T47D (cell line): Measurements from ENCODE around the gene TRAPPC12.
A peak's percentile ranks its signal among the peaks of the same experiment; 100 is the strongest.
"Not testable (repeated sequence)": the region's sequence is repeated elsewhere in the genome, so short reads cannot be mapped to it uniquely, and the experiment has no call there.

ENCODE experiments used
- DNase-seq, 2 experiments: peaks; one replicate each; pipeline versions ENCODE4 v3.0.0 to v3.0.0-alpha.2; 2011 to 2012; ENCODE audit warnings: low read depth in 1 of 2, low spot score in 1 of 2
- JUND ChIP-seq: IDR thresholded peaks from 2 replicates; pipeline ENCODE4 v1.6.1; 2012; ENCODE audit warnings: low read depth
- in situ Hi-C: cut with HindIII; loops from 2 replicates; pipeline ENCODE4 v1.10.0; 2016; ENCODE audit warnings: low sequenced_read_pairs, low pct_unique_long_range_greater_than_20kb

TRAPPC12 gene

DNA sequence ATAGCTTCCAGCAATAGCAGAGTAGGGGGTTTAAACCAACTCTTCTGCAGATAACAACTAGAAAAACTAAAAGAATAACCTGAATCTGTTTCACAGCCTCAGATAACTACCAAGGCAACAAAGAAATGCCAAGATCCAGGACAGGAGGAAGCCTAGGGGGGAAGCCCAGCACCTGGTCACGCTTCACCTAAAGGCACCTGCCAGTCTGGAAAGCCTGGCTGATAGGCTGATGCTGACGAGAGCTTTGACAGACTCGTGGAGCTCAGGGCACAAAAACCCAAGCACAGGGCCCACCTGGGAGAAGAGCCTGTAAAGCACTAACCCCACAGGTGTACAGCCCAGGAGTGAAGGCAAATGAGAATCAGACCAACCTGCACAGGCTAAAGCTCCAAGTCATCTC, 24.5 kb upstream of the TRAPPC12 start:
- in situ Hi-C loops: no loop called here
- TF ChIP-seq JUND: no peak
- DNase-seq: no peak

DNA sequence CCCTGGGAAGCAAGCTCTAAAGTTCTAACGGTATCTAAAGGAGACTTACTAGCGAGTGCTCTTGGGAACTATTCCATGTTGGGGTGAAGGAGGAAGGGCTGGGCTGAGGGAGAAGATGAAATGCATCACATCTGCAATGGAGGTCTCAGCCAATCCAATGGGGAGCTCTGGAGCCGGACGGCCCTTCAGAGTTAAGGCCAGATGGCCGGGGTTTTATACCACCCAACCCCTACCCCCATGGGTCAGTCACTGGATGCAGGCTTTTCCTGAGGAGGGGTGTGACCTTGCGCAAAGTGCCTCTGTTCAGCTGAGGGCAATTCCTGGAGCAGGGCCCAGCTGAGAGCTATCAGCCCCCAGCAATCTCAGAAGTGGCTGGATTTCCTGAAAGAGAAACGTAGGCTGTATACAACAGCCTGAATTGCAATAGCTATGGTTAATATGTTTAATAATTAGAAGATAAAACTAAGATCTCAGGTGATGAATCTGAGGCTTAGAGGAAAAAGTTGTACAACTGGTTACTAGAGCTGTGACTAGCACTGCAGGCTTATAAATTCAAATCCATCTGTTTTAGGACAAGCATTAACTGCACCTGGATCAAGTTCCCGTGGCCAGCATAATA, 23.4 kb upstream of the TRAPPC12 start:
- DNase-seq: no peak
- in situ Hi-C loops: no loop called here
- TF ChIP-seq JUND: no peak

DNA sequence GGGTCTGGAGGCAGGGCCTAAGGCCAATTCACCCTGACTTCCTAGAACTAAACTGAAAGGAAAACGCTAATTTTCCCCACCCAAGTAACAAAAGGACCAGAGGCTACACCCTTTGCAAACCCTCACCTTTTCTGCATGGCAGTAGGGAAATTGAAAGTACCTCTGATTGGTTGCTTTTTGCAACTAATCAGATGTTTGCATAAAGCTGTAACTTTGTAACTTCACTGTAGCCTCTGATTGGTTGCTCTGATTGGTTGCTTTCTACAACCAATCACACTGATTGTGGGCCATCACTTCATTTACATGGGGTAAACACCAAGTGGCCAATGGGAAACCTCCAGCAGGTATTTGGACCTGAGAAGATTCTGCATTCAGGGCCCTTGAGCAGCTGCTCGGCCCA, 22.7 kb upstream of the TRAPPC12 start:
- DNase-seq: peak in 1 of 2 experiments; percentile 40
- no peak for TF ChIP-seq JUND
- in situ Hi-C loops: no loop called here

- in situ Hi-C loops: not testable (repeated sequence)
Measured at GRCh38 chr2:3357446-3357845, 22.0 kb upstream of the TRAPPC12 start.

GRCh38 chr2:3357926-3358325, 21.6 kb upstream of the TRAPPC12 start:
- no peak for TF ChIP-seq JUND
- DNase-seq: no peak
- in situ Hi-C loops: no loop called here

More at GRCh38 chr2:3357446-3357845, 22.0 kb upstream of the TRAPPC12 start:
- DNase-seq: not testable (repeated sequence)

DNA sequence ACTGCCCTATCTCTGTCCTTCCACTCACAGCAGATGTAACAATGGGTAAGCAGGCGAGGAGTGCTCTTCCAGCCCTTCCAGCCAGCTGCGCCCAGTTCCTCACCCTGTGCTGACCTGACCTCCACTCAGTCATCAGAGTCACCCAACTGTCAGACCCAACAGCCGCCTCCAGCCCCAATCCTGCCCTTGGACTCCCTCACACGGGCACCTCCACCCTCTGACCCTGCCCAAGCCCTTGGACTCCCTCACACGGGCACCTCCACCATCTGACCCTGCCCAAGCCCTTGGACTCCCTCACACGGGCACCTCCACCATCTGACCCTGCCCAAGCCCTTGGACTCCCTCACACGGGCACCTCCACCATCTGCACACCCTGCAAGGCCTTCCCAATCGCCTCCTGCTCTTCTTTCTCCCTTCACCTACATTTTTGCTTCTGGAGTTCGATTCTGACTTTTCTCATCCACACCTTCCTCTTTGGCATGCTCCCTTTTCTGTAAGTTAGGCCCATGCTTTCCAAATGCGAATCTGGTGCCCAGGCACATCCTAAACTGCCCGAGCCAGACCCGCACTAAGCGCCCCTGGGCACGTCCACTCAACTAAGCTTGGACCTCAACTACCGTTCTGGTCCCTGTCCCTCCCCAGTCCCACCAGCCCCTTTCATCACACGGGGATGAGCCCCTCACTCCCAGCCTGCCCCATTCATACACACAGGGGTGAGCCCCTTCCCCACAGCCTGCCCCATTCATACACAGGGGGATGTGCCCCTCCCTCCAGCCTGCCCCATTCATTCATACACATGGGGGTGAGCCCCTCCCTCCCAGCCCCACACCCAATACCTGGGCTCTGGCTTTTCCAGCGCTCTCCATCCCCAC, 17.7 kb upstream of the TRAPPC12 start:
- no peak for DNase-seq
- no peak for TF ChIP-seq JUND
- in situ Hi-C loops: no loop called here

DNA sequence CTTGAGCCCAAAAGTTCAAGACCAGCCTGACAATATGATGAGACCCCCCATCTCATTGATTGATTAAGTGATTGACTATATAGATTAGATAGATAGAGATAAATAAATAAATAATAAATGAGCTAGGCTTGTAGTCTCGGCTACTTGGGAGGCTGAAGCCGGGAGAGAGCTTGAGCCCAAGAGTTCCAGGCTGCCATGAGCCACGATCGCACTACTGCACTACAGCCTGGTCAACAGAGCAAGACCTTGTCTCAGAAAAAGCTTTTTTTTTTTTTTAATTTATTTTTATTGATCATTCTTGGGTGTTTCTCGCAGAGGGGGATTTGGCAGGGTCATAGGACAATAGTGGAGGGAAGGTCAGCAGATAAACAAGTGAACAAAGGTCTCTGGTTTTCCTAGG, 14.3 kb upstream of the TRAPPC12 start:
- no peak for TF ChIP-seq JUND
- DNase-seq: no peak
- in situ Hi-C loops: no loop called here

GRCh38 chr2:3368261-3368722, 11.2 kb upstream of the TRAPPC12 start:
- TF ChIP-seq JUND: no peak
- no peak for DNase-seq
- in situ Hi-C loops: no loop called here

DNA sequence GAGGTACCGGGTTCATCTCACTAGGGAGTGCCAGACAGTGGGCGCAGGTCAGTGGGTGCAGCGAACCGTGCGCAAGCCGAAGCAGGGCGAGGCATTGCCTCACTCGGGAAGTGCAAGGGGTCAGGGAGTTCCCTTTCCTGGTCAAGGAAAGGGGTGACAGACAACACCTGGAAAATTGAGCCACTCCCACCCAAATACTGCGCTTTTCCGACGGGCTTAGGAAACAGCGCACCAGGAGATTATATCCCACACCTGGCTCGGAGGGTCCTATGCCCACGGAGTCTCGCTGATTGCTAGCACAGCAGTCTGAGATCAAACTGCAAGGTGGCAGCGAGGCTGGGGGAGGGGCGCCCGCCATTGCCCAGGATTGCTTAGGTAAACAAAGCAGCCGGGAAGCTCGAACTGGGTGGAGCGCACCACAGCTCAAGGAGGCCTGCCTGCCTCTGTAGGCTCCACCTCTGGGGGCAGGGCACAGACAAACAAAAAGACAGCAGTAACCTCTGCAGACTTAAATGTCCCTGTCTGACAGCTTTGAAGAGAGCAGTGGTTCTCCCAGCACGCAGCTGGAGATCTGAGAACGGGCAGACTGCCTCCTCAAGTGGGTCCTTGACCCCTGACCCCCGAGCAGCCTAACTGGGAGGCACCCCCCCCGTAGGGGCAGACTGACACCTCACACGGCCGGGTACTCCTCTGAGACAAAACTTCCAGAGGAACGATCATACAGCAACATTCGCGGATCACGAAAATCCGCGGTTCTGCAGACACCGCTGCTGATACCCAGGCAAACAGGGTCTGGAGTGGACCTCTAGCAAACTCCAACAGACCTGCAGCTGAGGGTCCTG, 9.9 kb upstream of the TRAPPC12 start:
- in situ Hi-C loops: not testable (repeated sequence)

GRCh38 chr2:3376821-3377220, 2.7 kb upstream of the TRAPPC12 start:
- in situ Hi-C loops: no loop called here
- DNase-seq: no peak

More for the DNA sequence above, 9.9 kb upstream of the TRAPPC12 start:
- not testable (repeated sequence) for DNase-seq

DNA sequence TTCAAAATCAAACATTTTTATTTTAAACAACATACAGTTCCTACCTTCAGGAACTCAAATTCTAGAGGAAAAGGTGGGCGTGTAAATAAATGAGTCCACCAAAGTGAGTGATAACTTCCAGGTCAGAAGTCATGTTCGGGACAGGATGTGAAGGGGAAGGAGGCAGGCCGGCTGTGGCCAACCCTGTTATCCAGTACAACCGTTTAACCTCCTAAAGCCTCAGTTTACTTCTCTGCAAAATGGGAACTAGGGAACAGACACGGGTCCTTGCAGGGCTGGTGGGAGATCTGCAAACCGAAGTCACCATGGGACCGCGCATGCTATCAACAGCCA, 2.2 kb upstream of the TRAPPC12 start:
- no peak for TF ChIP-seq JUND
- in situ Hi-C loops: no loop called here
- peak in 1 of 2 experiments; percentile 5 for DNase-seq

More at GRCh38 chr2:3376821-3377220, 2.7 kb upstream of the TRAPPC12 start:
- TF ChIP-seq JUND: no peak

GRCh38 chr2:3377612-3378432, 1.7 kb upstream of the TRAPPC12 start, which contains the start of gene EIPR1:
Gene EIPR1 (minus strand): TSS chr2:3377818. CDS start chr2:3377689, 129 bp downstream.
- DNase-seq: peak; percentile 95 to 97
- in situ Hi-C loops: no loop called here
- TF ChIP-seq JUND: no peak
